HG03139 (cell line): ENCODE results near the gene NFATC1.
A peak's percentile ranks its signal among the peaks of the same experiment; 100 is the strongest.

Experiments
- ATAC-seq: cut with Tn5 transposase; IDR thresholded peaks from one replicate; pipeline ENCODE4 v1.9.1; 2021; ENCODE audit not compliant: unreplicated experiment

NFATC1 gene

DNA sequence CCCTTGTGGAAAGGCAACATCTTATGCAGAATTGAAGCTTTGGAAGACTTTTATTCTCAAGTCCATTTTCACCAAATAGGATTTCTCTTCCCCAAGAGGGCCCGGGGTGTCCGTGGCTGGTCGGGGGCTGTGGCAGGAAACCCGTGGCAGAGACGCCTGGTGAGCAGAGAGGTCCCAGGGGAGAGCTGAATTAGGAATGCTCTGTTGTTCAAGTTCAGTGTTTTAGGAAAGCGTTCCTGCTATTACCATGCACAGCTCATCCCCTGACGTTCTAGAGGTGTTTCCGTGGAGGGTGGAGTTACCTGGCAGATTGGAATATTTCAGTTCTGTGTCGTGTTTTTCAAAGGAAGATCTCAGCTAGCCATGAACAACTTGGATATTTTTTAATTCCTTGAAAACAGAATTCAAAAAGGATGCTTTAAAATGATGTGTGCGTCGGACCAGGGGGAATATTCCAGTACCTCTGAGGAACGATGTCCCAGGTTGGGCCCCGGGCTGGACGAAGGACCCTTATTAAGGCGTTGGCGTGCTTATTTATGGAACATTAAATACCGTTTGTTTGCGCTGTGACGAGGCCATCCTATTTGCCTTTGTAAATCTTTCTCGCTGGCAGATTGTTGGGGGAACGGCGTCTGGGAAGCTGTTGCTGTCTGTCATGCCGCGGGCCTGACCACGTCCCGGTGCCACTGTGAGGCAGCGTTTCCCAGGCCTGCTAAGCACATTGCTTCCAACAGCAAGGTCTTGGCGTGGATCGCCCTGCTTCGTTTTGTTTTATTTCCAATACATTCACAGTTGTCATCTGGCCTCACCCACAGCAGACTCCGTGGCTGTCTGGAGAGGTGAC, 8.2 kb downstream of the NFATC1 start:
- no peak for ATAC-seq

DNA sequence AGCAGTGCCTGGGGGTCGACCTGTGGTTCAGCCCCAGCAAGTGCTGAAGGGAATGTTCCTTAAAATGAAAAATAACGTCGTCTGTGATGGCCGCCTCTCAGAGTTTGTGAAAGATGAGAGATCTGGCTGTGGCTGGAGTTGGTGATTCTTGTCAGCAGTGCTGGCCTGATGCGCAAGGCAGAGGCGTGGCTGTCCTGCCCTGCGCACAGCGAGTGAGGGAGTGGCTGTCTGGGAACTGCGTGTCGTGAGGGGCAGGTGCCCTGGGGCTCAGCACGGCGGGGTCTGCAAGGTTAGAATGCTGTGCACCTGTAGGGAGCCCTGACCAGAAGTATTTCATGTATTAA, 8.8 kb downstream of the NFATC1 start:
- no peak for ATAC-seq

DNA sequence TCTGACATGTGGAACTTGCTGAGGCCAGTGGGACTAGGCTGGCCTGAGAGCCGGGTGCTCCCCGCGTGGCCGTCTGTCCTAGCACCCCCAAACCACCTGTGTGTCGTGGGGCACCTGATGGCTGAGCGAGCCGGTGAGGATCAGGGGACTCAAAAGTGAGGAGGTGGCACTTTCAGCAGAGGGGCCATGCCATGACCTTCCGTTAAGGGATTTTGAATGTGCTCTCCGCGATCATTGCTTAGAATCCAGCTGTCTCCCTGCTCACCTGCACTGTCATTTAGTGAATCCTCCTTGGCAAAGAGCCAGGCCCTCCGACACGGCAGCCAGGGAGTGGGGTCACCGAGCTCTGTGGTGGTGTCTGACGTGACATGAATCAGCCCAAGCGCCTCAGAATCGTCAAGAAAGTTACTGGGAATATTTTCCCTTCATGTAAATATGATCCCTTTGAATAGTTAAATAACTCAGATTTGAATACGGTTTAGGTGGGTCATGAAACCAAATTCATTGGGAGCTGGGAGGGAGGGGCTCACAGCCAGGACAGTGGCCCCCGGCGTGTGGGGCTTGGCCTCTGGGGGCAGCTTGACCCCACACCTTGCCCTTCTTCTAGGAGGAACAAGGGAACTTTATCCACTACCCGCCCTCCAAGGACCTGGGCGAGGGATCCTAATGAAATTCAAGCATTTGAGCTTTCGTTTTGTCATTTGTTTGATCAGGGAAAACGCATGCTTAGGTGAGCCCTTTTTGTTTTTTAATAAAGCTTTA, 9.5 kb downstream of the NFATC1 start:
- no peak for ATAC-seq

DNA sequence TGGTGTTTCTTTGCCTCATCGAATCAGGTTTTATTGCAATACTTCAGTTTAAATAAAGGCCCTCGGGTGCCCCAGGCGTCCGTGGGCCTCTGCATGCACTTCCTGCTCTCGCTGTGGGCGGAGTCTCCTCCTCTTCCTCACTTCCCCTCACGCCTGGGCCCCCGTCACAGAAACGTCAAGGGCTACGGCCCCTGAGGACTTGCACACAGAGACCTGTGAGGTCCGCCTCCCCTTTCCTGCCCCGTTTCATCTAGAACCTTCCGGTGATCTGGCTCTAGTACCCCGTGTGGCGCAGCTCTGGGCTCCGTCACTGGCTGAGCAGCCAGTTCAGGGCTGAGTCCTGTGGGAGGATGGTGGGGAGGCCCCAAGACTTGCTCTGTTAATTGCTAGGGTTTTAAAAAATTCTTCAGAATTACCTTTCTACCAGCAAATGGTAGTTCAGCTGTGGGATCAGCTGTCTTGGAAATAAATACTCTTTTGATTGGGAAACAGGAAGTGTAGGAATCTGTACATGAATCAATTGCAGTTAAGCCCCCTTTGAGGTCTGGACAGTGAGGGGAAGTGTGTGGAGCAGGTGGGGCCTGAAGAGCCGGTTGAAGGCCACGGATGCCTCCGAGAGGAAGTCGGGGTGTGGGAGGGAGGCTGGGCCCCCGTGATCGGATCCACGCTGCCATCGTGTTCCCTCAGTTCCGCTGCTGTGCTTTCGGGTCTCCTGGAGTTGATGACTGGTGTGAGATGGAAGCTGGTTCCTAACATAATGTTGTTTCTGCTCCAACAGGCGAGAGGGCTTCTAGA, 10.2 kb downstream of the NFATC1 start:
- peak; percentile 59 for ATAC-seq

DNA sequence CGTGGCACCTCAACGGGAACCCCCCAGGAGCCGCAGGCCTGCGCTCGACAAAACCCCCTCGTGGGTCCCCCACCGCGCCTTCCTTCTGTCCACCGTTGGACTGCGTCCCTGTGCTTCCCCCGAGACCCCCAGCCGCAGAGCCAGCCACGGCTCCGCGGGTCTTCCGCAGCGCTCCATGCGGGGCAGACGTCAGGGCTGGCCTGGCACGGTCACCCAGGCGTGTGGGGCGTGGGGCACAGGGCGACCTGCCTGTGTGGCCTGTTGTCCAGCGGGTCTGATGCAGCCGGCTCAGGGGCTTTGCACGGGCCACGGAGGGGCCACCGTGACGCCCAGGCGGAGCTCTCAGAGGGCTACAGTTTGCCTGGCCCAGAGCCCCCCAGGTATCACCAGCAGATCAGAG, 11.0 kb downstream of the NFATC1 start:
- no peak for ATAC-seq

DNA sequence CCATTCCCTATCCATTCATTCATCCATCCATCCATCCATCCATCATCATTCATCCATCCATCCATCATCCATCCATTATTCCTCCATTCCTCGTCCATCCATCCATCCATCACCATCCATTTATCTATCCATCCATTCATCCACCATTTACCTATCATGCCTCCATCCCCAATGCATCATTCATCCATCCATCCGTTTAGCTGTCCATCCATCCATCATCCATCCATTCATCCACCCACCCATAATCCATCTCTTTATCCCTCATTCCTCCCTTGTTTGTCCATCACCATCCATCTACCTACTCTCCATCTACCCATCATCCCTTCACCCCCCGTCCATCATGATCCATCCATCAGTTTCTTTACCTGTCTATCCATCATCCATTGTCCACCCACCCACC, 13.6 kb downstream of the NFATC1 start:
- no peak for ATAC-seq

DNA sequence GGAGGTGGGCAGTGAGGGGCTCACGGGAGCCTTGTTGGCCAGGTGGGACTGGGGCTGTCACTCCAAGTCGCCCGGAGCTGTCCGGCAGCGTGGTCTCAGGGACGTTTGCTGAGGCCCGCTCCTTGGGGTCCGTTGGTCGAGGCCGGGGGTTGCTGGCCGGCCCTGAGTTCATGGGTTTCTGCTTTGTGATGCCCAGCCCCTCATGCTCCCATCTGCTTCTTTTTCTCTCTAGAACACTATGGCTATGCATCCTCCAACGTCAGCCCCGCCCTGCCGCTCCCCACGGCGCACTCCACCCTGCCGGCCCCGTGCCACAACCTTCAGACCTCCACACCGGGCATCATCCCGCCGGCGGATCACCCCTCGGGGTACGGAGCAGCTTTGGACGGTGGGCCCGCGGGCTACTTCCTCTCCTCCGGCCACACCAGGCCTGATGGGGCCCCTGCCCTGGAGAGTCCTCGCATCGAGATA, 14.5 kb downstream of the NFATC1 start:
- no peak for ATAC-seq

DNA sequence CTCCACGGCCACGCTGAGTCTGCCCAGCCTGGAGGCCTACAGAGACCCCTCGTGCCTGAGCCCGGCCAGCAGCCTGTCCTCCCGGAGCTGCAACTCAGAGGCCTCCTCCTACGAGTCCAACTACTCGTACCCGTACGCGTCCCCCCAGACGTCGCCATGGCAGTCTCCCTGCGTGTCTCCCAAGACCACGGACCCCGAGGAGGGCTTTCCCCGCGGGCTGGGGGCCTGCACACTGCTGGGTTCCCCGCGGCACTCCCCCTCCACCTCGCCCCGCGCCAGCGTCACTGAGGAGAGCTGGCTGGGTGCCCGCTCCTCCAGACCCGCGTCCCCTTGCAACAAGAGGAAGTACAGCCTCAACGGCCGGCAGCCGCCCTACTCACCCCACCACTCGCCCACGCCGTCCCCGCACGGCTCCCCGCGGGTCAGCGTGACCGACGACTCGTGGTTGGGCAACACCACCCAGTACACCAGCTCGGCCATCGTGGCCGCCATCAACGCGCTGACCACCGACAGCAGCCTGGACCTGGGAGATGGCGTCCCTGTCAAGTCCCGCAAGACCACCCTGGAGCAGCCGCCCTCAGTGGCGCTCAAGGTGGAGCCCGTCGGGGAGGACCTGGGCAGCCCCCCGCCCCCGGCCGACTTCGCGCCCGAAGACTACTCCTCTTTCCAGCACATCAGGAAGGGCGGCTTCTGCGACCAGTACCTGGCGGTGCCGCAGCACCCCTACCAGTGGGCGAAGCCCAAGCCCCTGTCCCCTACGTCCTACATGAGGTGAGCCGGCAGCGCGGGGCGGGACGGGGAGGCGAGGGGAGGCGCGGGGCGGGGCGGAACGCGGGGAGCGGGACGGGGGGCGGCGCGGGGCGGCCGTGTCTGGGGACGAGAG, 15.2 kb downstream of the NFATC1 start:
- no peak for ATAC-seq

DNA sequence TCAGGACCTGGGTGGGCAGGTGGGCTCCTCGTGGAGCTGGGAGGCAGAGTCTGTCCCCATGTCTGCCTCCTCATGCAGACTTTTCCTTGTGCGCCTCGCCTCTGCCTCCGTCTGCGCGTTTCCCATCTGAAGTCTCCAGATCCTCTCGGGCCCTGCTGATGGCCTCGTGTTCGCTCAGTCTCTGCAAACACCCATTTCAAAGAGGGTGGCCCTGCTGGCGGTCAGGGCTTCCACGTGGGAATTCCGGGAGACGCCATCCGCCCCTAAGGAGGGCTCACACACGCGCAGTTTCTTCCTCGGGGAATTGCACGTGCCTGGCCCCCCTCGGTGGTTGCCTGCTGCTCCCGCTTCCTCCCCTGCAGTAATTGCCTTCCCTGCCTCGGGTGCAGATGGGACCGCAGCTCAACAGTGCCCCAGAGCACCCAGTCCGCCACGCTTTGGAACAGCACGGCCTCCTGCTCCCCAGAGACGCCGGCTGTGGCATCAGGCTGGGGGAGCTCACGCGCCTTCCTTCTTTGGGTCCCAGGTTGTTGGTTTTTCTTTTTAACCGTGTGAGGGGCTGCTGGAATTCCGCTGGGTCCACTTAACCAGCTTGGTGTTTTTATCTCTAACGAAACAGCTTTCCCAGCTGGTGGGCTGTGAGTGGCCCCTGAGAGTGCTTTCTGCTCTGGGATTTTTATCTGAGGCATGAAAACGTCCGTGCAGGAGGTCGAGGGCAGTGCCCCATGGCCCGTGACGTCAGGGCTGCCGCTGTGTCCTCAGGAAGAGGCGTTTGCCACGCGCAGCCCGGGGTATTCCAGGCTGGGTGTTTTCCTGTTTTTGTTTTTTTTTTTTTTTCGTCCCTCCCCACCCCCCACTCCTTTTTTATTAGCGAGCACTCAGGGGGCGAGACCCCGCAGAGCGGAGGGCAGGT, 16.1 kb downstream of the NFATC1 start:
- ATAC-seq = no peak

DNA sequence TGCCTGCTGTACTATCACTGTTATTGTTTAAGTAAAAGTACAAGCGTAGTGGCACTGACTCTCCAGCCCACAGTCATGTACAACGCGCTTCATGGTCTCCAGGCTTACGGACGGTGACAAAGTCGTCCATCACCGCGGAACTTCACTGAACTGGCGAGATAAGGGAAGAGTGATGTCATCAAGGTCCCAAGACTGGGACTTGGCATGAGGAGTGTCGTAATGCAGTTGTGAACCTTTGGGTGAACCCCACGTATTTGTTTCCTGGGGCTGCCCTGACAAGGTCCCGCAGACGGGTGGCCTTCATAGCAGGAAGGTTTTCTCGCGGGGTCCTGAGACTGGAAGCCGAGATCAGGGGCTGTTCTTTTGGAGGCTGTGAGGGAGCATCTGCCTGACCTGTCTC, 17.3 kb downstream of the NFATC1 start:
- ATAC-seq = no peak

DNA sequence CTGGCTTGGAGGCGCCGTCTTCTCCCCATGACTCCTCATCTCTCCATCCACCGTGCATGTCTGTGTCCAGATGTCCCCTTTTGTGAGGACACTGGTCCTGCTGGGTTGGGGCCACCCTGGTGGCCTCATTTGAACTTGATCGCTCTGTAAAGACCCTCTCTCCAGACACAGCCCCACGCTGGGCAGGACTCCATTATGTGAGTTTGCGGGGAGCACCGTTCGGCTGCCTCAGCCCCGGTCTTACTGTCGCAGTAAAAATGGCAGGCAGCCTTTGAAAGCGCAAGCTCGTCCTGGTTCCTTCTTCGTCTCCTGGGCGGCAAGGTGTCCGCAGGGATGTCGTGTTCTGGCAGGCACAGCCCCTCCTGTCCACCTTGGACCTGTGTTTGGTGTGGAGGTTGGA, 17.7 kb downstream of the NFATC1 start:
- no peak for ATAC-seq

DNA sequence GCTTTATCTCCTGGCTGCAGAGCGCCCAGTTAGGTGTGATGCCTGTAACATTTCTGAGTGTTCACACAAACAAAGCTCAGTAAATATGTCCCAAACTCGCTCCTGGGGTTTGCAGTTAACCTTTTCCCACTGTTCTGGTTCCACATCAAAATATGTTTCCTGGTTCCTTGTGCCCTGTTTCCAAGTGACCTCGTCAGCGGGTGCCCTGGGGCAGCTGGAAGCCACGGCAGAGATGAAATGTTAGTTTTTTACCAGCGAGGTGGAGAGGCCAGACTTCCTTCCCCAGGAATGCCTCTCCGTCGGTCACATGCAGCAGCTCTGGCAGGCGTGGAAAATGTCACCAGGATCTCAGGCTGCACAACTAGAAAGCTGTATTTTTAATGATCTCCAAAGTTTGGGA, 18.2 kb downstream of the NFATC1 start:
- ATAC-seq = no peak

DNA sequence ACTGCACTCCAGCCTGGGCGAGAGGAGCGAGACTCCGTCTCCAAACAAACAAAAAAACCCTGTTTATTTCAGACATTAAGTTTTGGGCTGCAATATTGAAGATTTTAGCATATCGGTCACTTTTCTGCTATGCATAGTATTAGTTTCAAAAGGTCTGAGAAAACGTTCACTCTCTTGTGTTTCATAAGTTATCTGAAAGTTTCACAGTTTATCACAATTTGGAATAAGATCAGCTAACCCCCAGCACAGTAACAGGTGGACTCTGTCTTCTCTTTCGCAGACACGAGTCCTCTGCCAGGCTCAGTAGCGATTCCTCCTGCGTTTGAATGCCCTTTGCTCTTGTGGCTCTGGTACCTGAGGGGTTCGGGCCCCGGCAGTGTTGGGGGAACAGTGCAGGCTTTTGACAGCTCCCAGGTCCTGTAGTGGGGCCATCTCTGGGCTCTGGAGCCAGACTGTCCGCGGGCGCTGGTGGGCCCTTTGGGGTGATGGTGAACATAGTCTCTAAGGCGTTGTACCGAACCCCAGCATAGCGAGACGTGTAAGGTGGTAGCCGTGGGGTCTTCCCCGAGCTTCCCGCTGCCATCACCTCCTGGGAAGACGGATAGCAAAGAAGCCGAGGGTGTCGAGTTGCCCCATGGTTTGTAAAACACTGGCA, 20.4 kb downstream of the NFATC1 start:
- no peak for ATAC-seq

DNA sequence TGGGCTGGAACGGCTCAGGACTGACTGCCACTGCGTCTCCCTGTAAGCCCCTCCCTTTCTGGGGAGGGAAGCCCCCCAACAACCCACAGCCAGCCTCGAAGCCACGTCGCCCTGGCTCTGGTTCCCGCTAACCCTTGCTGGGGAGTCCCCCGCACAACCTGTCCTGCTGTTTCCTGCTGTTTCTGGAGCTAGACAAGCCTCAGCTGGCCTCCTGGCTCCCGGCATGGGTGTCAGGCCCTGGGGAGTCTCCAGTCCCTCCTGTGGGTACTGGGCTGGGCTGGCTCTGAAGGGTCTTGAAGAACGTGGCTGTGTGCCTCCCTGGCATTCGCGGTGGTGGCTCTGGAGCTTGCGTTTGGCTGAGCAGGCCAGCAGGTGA, 20.9 kb downstream of the NFATC1 start:
- no peak for ATAC-seq

DNA sequence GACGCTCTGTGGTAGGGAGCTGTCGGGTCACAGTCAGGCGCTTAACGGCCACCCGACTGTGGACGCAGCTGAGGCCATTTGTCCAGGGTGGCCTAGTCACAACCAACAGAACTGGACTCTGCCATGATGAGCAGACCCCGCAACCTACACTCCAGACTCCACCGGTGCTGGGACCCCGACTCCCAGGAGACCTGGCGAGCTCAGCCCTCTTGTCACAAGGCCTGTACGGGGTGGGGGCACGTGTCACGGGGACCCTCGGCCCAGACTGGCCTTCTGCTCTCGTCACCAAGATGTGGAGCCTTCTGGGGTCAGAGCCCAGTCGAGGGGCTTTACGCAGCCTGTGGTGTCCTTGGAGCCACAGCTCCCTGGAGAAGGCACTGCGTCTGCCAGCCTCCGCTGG, 22.5 kb downstream of the NFATC1 start:
- no peak for ATAC-seq

DNA sequence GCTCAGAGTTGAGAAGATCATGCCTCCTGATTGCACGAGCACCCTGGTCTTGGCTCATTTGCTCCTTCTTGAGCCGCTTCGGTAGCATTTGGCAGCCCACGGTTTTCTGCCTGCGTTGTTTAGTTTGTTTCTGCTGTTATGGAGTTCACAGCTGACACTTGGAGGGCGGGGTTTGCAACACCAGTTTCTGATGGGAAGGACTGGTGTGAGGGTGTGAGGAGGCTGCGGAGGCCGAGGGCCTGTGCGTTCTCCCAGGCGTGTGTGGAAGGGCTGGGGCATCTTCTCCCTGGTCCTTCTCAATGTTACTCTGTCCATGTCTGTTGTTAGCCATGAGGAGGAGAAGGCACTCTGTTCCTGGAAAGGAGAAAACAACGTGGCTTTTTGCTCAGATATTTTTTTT, 22.9 kb downstream of the NFATC1 start:
- no peak for ATAC-seq

DNA sequence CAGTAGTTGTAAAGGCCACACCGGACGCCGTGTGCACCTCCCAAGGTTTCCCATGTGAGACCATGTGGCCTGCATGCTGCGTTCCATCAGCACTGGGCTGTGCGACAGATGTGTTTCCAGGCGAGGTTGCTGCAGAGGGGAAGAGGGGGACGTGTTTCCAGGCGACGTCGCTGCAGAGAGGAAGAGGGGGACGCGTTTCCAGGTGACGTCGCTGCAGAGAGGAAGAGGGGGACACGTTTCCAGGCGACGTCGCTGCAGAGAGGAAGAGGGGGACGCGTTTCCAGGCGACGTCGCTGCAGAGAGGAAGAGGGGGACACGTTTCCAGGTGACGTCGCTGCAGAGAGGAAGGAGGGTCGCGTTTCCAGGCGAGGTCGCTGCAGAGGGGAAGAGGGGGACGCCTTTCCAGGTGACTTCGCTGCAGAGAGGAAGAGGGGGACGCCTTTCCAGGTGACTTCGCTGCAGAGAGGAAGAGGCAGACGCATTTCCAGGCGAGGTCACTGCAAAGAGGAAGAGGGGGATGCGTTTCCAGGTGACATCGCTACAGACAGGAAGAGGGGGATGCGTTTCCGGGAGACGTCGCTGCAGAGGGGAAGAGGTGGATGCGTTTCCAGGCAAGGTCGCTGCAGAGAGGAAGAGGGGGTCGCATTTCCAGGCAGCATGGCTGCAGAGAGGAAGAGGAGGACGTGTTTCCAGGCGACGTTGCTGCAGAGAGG, 24.5 kb downstream of the NFATC1 start:
- ATAC-seq = no peak

DNA sequence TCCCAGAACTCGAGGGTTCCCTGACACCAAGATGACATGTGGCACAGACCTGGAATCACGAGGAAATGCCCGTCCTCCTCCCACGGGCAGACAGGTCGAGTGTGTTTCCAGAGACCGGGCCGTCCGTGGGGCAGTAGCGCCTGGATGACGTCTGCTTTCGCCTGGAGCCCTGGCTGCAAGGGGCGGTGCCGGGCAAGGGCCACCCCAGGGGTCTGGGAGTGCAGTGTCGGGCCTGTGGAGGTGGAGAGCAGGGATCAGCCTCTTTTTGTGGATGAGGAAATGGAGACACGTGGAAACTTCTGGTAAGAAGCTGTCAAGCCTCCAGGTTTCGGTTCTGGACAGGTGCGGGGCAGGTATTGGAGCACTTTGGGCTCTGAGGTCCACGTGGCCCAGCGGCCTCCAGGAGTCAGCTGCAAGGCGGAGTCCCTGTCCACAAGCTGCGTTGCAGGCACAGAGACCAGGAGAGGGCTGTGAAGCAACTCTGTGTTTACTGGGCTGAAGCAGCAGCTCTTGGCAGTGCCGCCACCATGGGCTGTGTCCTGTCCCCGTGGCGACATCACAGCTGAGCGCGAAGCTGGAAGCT, 25.6 kb downstream of the NFATC1 start:
- no peak for ATAC-seq
